Osteocyte (in vitro differentiated cells): ENCODE results near the gene CCDC73. TPM values are rescaled to one million over a fixed set of nuclear protein-coding genes. Genes with fewer than 3 reads are reported as not detected.
"Not testable (repeated sequence)": the region's sequence is repeated elsewhere in the genome, so short reads cannot be mapped to it uniquely, and the experiment has no call there.

Experiments
- DNase-seq: peaks from one replicate; pipeline ENCODE4 v3.0.0; 2021; ENCODE audit warnings: mixed read lengths; ENCODE audit not compliant: unreplicated experiment; ENCODE audit errors: extremely low spot score
- H3K27ac Mint-ChIP-seq: one replicate; pipeline ENCODE4 v1.8.0; 2021; ENCODE audit warnings: mild to moderate bottlenecking, mixed read lengths; ENCODE audit not compliant: unreplicated experiment
- H3K27me3 Mint-ChIP-seq: one replicate; pipeline ENCODE4 v1.8.0; 2021; ENCODE audit warnings: mixed read lengths; ENCODE audit not compliant: unreplicated experiment
- H3K36me3 Mint-ChIP-seq: one replicate; pipeline ENCODE4 v1.8.0; 2021; ENCODE audit warnings: mixed read lengths; ENCODE audit not compliant: unreplicated experiment
- H3K4me1 Mint-ChIP-seq: one replicate; pipeline ENCODE4 v1.8.0; 2021; ENCODE audit warnings: mixed read lengths; ENCODE audit not compliant: unreplicated experiment
- H3K4me3 Mint-ChIP-seq: one replicate; pipeline ENCODE4 v1.8.0; 2021; ENCODE audit warnings: mild to moderate bottlenecking, moderate library complexity, mixed read lengths; ENCODE audit not compliant: unreplicated experiment
- H3K9me3 Mint-ChIP-seq: one replicate; pipeline ENCODE4 v1.8.0; 2021; ENCODE audit warnings: mixed read lengths; ENCODE audit not compliant: unreplicated experiment
- total RNA-seq: library from RNA; stranded (reverse); gene quantifications from 2 replicates; pipeline ENCODE4 v1.2.1, GENCODE V29; 2021
- TF ChIP-seq, protein P1 (sequence below): fragments of 200-600 bp; sonication (generic); IDR thresholded peaks from 2 replicates; pipeline ENCODE4 v1.5.0; 2021; ENCODE audit warnings: antibody characterized with exemption, mild to moderate bottlenecking, moderate library complexity

The CCDC73 gene
- total RNA-seq, 1 donor from 2014 or later, result not detected

GRCh38 chr11:32713496-32713895 is 81.0 kb downstream of the CCDC73 start:
- Mint-ChIP-seq H3K9me3 (no peaks in the 10 kb centered on the region), H3K27ac (no peak overlapping the region), H3K27me3 (peaks cover 16% of the 10 kb centered on the region), H3K36me3 (no peaks in the 10 kb centered on the region), H3K4me1 (no peaks in the 10 kb centered on the region), H3K4me3 (no peak overlapping the region)
- DNase-seq, result no peak
- TF ChIP-seq, protein P1, sequence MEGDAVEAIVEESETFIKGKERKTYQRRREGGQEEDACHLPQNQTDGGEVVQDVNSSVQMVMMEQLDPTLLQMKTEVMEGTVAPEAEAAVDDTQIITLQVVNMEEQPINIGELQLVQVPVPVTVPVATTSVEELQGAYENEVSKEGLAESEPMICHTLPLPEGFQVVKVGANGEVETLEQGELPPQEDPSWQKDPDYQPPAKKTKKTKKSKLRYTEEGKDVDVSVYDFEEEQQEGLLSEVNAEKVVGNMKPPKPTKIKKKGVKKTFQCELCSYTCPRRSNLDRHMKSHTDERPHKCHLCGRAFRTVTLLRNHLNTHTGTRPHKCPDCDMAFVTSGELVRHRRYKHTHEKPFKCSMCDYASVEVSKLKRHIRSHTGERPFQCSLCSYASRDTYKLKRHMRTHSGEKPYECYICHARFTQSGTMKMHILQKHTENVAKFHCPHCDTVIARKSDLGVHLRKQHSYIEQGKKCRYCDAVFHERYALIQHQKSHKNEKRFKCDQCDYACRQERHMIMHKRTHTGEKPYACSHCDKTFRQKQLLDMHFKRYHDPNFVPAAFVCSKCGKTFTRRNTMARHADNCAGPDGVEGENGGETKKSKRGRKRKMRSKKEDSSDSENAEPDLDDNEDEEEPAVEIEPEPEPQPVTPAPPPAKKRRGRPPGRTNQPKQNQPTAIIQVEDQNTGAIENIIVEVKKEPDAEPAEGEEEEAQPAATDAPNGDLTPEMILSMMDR, result peak; percentile 31

- DNase-seq, H3K4me1 Mint-ChIP-seq, H3K27me3 Mint-ChIP-seq, H3K9me3 Mint-ChIP-seq, H3K4me3 Mint-ChIP-seq, H3K36me3 Mint-ChIP-seq, H3K27ac Mint-ChIP-seq: not testable (repeated sequence)
These were observed 85.5 kb downstream of the CCDC73 start for GRCh38 chr11:32708978-32709377.

- DNase-seq, result no peak
- Mint-ChIP-seq H3K36me3 (no peaks in the 10 kb centered on the region), H3K27me3 (peaks cover 2% of the 10 kb centered on the region), H3K27ac (no peak overlapping the region), H3K9me3 (no peaks in the 10 kb centered on the region), H3K4me3 (no peak overlapping the region), H3K4me1 (peaks cover 4% of the 10 kb centered on the region)
- TF ChIP-seq, protein P1, result no peak
These were observed 87.3 kb downstream of the CCDC73 start for GRCh38 chr11:32706985-32707741.

DNA sequence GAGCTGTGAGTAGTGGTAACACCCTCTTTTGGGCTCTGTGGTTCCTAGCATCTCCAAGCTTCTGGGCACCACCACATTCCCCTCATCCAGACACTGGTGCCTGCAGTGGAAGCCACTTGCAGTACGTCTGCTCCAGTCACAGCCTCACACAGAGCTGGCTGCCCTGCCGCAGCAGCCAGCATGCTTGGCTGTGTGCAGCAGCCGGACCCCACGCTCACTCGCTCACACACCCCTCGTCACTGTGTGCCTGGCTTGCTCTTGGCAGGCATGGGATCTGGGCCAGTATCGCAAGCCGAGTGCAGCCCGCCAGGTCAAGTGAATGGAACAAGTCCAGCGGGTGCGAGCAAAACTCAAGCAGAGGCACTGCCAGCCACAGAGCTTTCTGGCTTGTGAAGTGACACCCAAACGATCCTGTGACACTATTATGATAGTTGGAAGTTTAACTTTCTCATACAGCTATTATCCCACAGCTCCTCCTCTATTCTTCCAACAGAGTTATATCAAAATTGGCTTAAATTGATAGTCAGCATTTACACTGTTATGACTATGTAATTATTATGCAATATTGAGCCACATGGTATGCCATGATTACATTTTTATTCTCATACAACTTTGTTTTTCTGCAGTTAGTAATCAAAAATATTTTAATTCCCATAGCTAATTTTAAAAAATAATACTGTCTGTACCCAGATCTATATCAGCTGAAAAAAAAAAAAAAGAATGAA is 89.0 kb downstream of the CCDC73 start:
- Mint-ChIP-seq H3K27ac (no peak overlapping the region), H3K36me3 (no peaks in the 10 kb centered on the region), H3K4me3 (no peak overlapping the region), H3K4me1 (peaks cover 4% of the 10 kb centered on the region), H3K27me3 (peaks cover 5% of the 10 kb centered on the region), H3K9me3 (no peaks in the 10 kb centered on the region)
- TF ChIP-seq, protein P1, result no peak
- DNase-seq, result no peak

DNA sequence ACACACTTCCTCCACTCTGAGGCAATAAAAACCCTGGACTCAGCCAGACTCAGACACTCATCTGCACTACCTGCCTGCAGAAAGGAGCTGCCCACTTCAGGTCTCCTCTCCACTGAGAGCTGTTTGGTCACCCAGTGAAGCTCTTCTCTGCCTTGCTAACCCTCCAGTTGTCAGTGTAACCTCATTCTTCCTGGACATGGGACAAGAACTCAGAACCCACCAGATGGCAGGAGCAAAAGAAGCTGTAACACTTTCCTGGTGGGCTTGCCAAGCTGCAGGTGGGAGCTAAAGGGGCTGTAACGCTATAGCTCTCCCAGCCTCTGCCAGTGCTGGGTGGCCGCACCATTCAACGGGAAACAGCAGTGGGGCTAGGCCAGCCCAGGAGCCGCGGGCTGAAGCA is 89.7 kb downstream of the CCDC73 start:
- Mint-ChIP-seq H3K27me3 (peaks cover 5% of the 10 kb centered on the region), H3K4me1 (peaks cover 4% of the 10 kb centered on the region), H3K4me3 (no peak overlapping the region), H3K36me3 (no peaks in the 10 kb centered on the region), H3K27ac (no peak overlapping the region), H3K9me3 (no peaks in the 10 kb centered on the region)
- DNase-seq, result no peak
- TF ChIP-seq, protein P1, result no peak
